SK-N-SH treated with all-trans-retinoic acid at 6 μM for 48 hours (cell line): ENCODE measurements around the gene GALT.

ENCODE experiments used
- ATAC-seq: fragments of 200-7000 bp; cut with Tn5 transposase; 3 replicates; pipeline ENCODE4 v1.9.1; 2020; ENCODE audit warnings: mild to moderate bottlenecking, moderate library complexity
- ARNTL ChIP-seq: fragments of 450-650 bp; formaldehyde crosslinking; IDR thresholded peaks from 2 replicates; pipeline ENCODE4 v1.5.0; 2020; ENCODE audit warnings: low read depth, mild to moderate bottlenecking, moderate library complexity, borderline replicate concordance
- BACH2 ChIP-seq: fragments of 250-450 bp; sonication (Bioruptor Pico); IDR thresholded peaks from 2 replicates; pipeline ENCODE4 v1.9.0; 2021; ENCODE audit warnings: mild to moderate bottlenecking, borderline replicate concordance
- CREB5 ChIP-seq: fragments of 250-450 bp; sonication (Bioruptor Pico); IDR thresholded peaks from 2 replicates; pipeline ENCODE4 v1.5.1; 2020; ENCODE audit warnings: low read depth, mild to moderate bottlenecking, moderate library complexity
- CSDC2 ChIP-seq: fragments of 250-450 bp; sonication (Bioruptor Pico); IDR thresholded peaks from 2 replicates; pipeline ENCODE4 v1.5.0; 2020; ENCODE audit warnings: mild to moderate bottlenecking, moderate library complexity
- CSRNP3 ChIP-seq: fragments of 250-450 bp; sonication (Bioruptor Pico); IDR thresholded peaks from 2 replicates; pipeline ENCODE4 v1.5.1; 2021; ENCODE audit warnings: mild to moderate bottlenecking, moderate library complexity
- ESRRG ChIP-seq: fragments of 250-450 bp; sonication (Bioruptor Pico); IDR thresholded peaks from 2 replicates; pipeline ENCODE4 v1.6.1; 2021; ENCODE audit warnings: mild to moderate bottlenecking
- GLIS3 ChIP-seq: fragments of 250-450 bp; sonication (Bioruptor Pico); IDR thresholded peaks from 2 replicates; pipeline ENCODE4 v1.5.0; 2020; ENCODE audit warnings: mild to moderate bottlenecking, moderate library complexity
- ISL1 ChIP-seq: fragments of 250-450 bp; sonication (Bioruptor Pico); IDR thresholded peaks from 2 replicates; pipeline ENCODE4 v2.1.2; 2022; ENCODE audit warnings: mild to moderate bottlenecking, moderate library complexity
- OSR1 ChIP-seq: fragments of 250-450 bp; sonication (Bioruptor Pico); IDR thresholded peaks from 2 replicates; pipeline ENCODE4 v1.8.0; 2022; ENCODE audit warnings: moderate library complexity, mild to moderate bottlenecking, inconsistent platforms
- PATZ1 ChIP-seq: fragments of 250-450 bp; sonication (Bioruptor Pico); IDR thresholded peaks from 2 replicates; pipeline ENCODE4 v1.8.0; 2020; ENCODE audit warnings: mild to moderate bottlenecking, moderate library complexity, borderline replicate concordance
- POU6F1 ChIP-seq: fragments of 250-450 bp; sonication (Bioruptor Pico); IDR thresholded peaks from 2 replicates; pipeline ENCODE4 v1.8.0; 2021; ENCODE audit warnings: low read depth, mild to moderate bottlenecking, moderate library complexity, borderline replicate concordance
- PPARA ChIP-seq: fragments of 250-450 bp; sonication (Bioruptor Pico); IDR thresholded peaks from 2 replicates; pipeline ENCODE4 v1.5.0; 2020; ENCODE audit warnings: mild to moderate bottlenecking, borderline replicate concordance
- RARB ChIP-seq: fragments of 250-450 bp; sonication (Bioruptor Pico); IDR thresholded peaks from 2 replicates; pipeline ENCODE4 v1.8.0; 2021; ENCODE audit warnings: mild to moderate bottlenecking, moderate library complexity
- SNAI2 ChIP-seq: fragments of 250-450 bp; sonication (Bioruptor Pico); IDR thresholded peaks from 2 replicates; pipeline ENCODE4 v1.5.0; 2020; ENCODE audit warnings: mild to moderate bottlenecking, moderate library complexity
- TCF4 ChIP-seq: fragments of 250-450 bp; sonication (Bioruptor Pico); IDR thresholded peaks from 2 replicates; pipeline ENCODE4 v1.8.0; 2021; ENCODE audit warnings: mild to moderate bottlenecking, moderate library complexity, borderline replicate concordance
- TOX ChIP-seq: fragments of 250-450 bp; sonication (Bioruptor Pico); IDR thresholded peaks from 2 replicates; pipeline ENCODE4 v1.8.0; 2021; ENCODE audit warnings: mild to moderate bottlenecking, moderate library complexity, borderline replicate concordance
- TSHZ2 ChIP-seq: fragments of 250-450 bp; sonication (Bioruptor Pico); IDR thresholded peaks from 2 replicates; pipeline ENCODE4 v1.5.0; 2020; ENCODE audit warnings: mild to moderate bottlenecking, moderate library complexity
- ZC3H10 ChIP-seq: fragments of 250-450 bp; sonication (Bioruptor Pico); IDR thresholded peaks from 2 replicates; pipeline ENCODE4 v1.5.1; 2021; ENCODE audit warnings: mild to moderate bottlenecking, moderate library complexity
- ZFP3 ChIP-seq: fragments of 250-450 bp; sonication (Bioruptor Pico); IDR thresholded peaks from 2 replicates; pipeline ENCODE4 v1.5.0; 2020; ENCODE audit warnings: mild to moderate bottlenecking, moderate library complexity
- ZFP30 ChIP-seq: fragments of 450-650 bp; formaldehyde crosslinking; IDR thresholded peaks from 2 replicates; pipeline ENCODE4 v1.5.0; 2022; ENCODE audit warnings: mild to moderate bottlenecking, moderate library complexity
- ZNF565 ChIP-seq: fragments of 450-650 bp; formaldehyde crosslinking; conservative IDR thresholded peaks from 2 replicates; pipeline ENCODE4 v1.5.0; 2020; ENCODE audit warnings: low read depth, mild to moderate bottlenecking, moderate library complexity
- ZNF70 ChIP-seq: fragments of 450-650 bp; formaldehyde crosslinking; IDR thresholded peaks from 2 replicates; pipeline ENCODE4 v1.5.0; 2020; ENCODE audit warnings: mild to moderate bottlenecking, moderate library complexity
- ZNF8 ChIP-seq: fragments of 450-650 bp; formaldehyde crosslinking; IDR thresholded peaks from 2 replicates; pipeline ENCODE4 v1.5.0; 2020; ENCODE audit warnings: mild to moderate bottlenecking, moderate library complexity

Gene GALT

GRCh38 chr9:34634551-34635248 is 11.8 kb upstream of the GALT start:
- ATAC-seq, result no peak
- TF ChIP-seq TOX (CRISPR knock-in tag) (no peak), ZFP3 (CRISPR knock-in tag) (no peak), PATZ1 (CRISPR knock-in tag) (no peak), GLIS3 (no peak), BACH2 (CRISPR knock-in tag) (no peak), CSDC2 (no peak), PPARA (CRISPR knock-in tag) (no peak), OSR1 (no peak), ZC3H10 (no peak), TCF4 (CRISPR knock-in tag) (no peak), ISL1 (CRISPR knock-in tag) (no peak), ZNF565 (CRISPR knock-in tag) (no peak), SNAI2 (CRISPR knock-in tag) (no peak), CSRNP3 (CRISPR knock-in tag) (no peak), ZNF70 (no peak), ESRRG (no peak), POU6F1 (CRISPR knock-in tag) (no peak)

- no peak for ATAC-seq
- TF ChIP-seq ZNF8 (CRISPR knock-in tag) (no peak), CSDC2 (no peak), BACH2 (CRISPR knock-in tag) (no peak), SNAI2 (CRISPR knock-in tag) (no peak), RARB (CRISPR knock-in tag) (no peak), OSR1 (no peak), ZFP3 (CRISPR knock-in tag) (no peak), CSRNP3 (CRISPR knock-in tag) (no peak), PATZ1 (CRISPR knock-in tag) (no peak), GLIS3 (no peak), ZFP30 (CRISPR knock-in tag) (no peak), TOX (CRISPR knock-in tag) (no peak), ARNTL (CRISPR knock-in tag) (no peak), POU6F1 (CRISPR knock-in tag) (no peak), ZC3H10 (no peak), CREB5 (CRISPR knock-in tag) (no peak), ZNF565 (CRISPR knock-in tag) (no peak), TCF4 (CRISPR knock-in tag) (no peak), TSHZ2 (CRISPR knock-in tag) (no peak), ZNF70 (no peak)
These were observed 10.9 kb upstream of the GALT start for GRCh38 chr9:34635556-34635955.
